Erythroblast (primary cell): Measurements from ENCODE around the gene NFX1.
"Not testable (repeated sequence)": the region's sequence is repeated elsewhere in the genome, so short reads cannot be mapped to it uniquely, and the experiment has no call there.

Experiments used
- GATA1 ChIP-seq: IDR thresholded peaks from 2 replicates; pipeline ENCODE4 v1.6.1; 2011; ENCODE audit warnings: low read depth, mild to moderate bottlenecking, control low read depth, low read length, moderate library complexity
- POLR2A ChIP-seq: IDR thresholded peaks from 2 replicates; pipeline ENCODE4 v1.6.1; 2011; ENCODE audit warnings: mild to moderate bottlenecking, low read length

DNA sequence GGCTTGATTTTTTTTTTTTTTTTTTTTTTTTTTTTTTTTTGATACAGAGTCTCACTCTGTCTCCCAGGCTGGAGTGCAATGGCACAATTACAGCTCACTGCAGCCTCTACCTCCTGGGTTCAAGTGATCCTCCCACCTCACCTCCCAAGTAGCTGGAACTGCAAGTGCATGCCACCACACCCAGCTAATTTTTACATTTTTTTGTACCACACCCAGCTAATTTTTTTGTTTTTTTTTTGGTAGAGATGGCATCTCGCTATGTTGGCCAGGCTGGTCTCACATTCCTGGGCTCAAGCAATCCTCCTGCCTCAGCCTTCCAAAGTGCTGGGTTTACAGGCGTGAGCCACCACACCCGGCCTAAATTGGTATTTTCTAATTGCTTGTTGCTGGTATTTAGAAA, 68.3 kb downstream of the NFX1 start:
- not testable (repeated sequence) for TF ChIP-seq POLR2A, GATA1
